ENCODE data around the gene EEF1AKMT4. TPM values are rescaled to one million over a fixed set of nuclear protein-coding genes. Genes with fewer than 3 reads are reported as not detected.

The EEF1AKMT4 gene
- total and polyA plus RNA-seq, 10 of the 15 experiments (the other 5 are each of a cell fraction or from before 2014, with no cell fraction given) = 7.5 to 26.8 (median 18.3) TPM

MicroRNAs encoded within 50 kb of the gene (microRNA counts, 767-probe panel; counts per million panel counts)
- microRNA hsa-miR-1224-3p (55.3 counts per million), microRNA hsa-miR-1224-5p (1,585 counts per million, percentile 60 among the panel's probes with 10 or more counts)

Small RNA genes within 50 kb of the gene (microRNA-seq; reads per million reads assigned to microRNA genes)
- gene MIR1224 = not detected

Small RNA genes within 50 kb of the gene (small RNA-seq; reads per million reads assigned to genes)
- not detected for gene MIR1224

Other genes starting within 250 kb of the EEF1AKMT4 start
Only the 7 nearest of the 19 such genes appear.
- 46.6 and 49.4 TPM in 2 replicates for gene ABCF3, start 63.5 kb upstream of the EEF1AKMT4 start, total RNA-seq (2014; rRNA removed)
- gene ABCF3, start 63.5 kb upstream of the EEF1AKMT4 start, total RNA-seq (2014; rRNA removed; fragmentation: Illumina TruSeq; extraction: Trizol) = 25.7 and 25.8 TPM in 2 replicates
- gene ABCF3, start 63.5 kb upstream of the EEF1AKMT4 start, total RNA-seq (2021) = 56.1 and 61.8 TPM in 2 replicates
- gene ABCF3, start 63.5 kb upstream of the EEF1AKMT4 start, polyA plus RNA-seq (2011; rRNA removed) = 30.8 and 44.4 TPM in 2 replicates
- gene ABCF3, start 63.5 kb upstream of the EEF1AKMT4 start, polyA plus RNA-seq (2014; fragmentation: Illumina TruSeq; extraction: Trizol) = 21.0 and 36.9 TPM in 2 replicates
- 1 to 10 TPM; 6.1 to 8.1 TPM for gene ABCF3, start 63.5 kb upstream of the EEF1AKMT4 start, polyA plus RNA-seq (2014; fragmentation: Nextera tagmentation; extraction: Ambion mirVana)
- 70.6 and 81.7 TPM in 2 replicates for gene ABCF3, start 63.5 kb upstream of the EEF1AKMT4 start, polyA plus RNA-seq (2014; rRNA removed)
- gene ABCF3, start 63.5 kb upstream of the EEF1AKMT4 start, polyA plus RNA-seq (2016; fragmentation: Nextera tagmentation; extraction: Ambion mirVana) = 10 to 100 TPM; 66.8 to 71.3 TPM
- not detected in 2 replicates for gene VWA5B2, start 20.1 kb upstream of the EEF1AKMT4 start, total RNA-seq (2014; rRNA removed)
- not detected in 2 replicates for gene VWA5B2, start 20.1 kb upstream of the EEF1AKMT4 start, total RNA-seq (2014; rRNA removed; fragmentation: Illumina TruSeq; extraction: Trizol)
- gene VWA5B2, start 20.1 kb upstream of the EEF1AKMT4 start, total RNA-seq (2021) = not detected in 2 replicates
- 0.03 TPM in 1 of 2 replicates, not detected in the other for gene VWA5B2, start 20.1 kb upstream of the EEF1AKMT4 start, polyA plus RNA-seq (2011; rRNA removed)
- not detected in 2 replicates for gene VWA5B2, start 20.1 kb upstream of the EEF1AKMT4 start, polyA plus RNA-seq (2014; fragmentation: Illumina TruSeq; extraction: Trizol)
- gene VWA5B2, start 20.1 kb upstream of the EEF1AKMT4 start, polyA plus RNA-seq (2014; fragmentation: Nextera tagmentation; extraction: Ambion mirVana) = not detected
- not detected in 2 replicates for gene VWA5B2, start 20.1 kb upstream of the EEF1AKMT4 start, polyA plus RNA-seq (2014; rRNA removed)
- under 1 TPM in 1 of 2 experiments, not detected in 1; 0.09 TPM for gene VWA5B2, start 20.1 kb upstream of the EEF1AKMT4 start, polyA plus RNA-seq (2016; fragmentation: Nextera tagmentation; extraction: Ambion mirVana)
- gene ALG3, start 710 bp upstream of the EEF1AKMT4 start, total RNA-seq (2014; rRNA removed) = 39.6 and 47.5 TPM in 2 replicates
- gene ALG3, start 710 bp upstream of the EEF1AKMT4 start, total RNA-seq (2014; rRNA removed; fragmentation: Illumina TruSeq; extraction: Trizol) = 20.9 and 21.2 TPM in 2 replicates
- gene ALG3, start 710 bp upstream of the EEF1AKMT4 start, total RNA-seq (2021) = 44.5 and 44.9 TPM in 2 replicates
- gene ALG3, start 710 bp upstream of the EEF1AKMT4 start, polyA plus RNA-seq (2011; rRNA removed) = 15.8 and 29.0 TPM in 2 replicates
- gene ALG3, start 710 bp upstream of the EEF1AKMT4 start, polyA plus RNA-seq (2014; fragmentation: Illumina TruSeq; extraction: Trizol) = 25.5 and 36.0 TPM in 2 replicates
- gene ALG3, start 710 bp upstream of the EEF1AKMT4 start, polyA plus RNA-seq (2014; fragmentation: Nextera tagmentation; extraction: Ambion mirVana) = 10 to 100 TPM; 13.6 to 16.0 TPM
- gene ALG3, start 710 bp upstream of the EEF1AKMT4 start, polyA plus RNA-seq (2014; rRNA removed) = 42.9 and 45.1 TPM in 2 replicates
- gene ALG3, start 710 bp upstream of the EEF1AKMT4 start, polyA plus RNA-seq (2016; fragmentation: Nextera tagmentation; extraction: Ambion mirVana) = 10 to 100 TPM; 82.9 to 84.7 TPM
- gene CAMK2N2, start 11.9 kb downstream of the EEF1AKMT4 start, total RNA-seq (2014; rRNA removed) = 0.56 and 0.76 TPM in 2 replicates
- 0.32 and 0.45 TPM in 2 replicates for gene CAMK2N2, start 11.9 kb downstream of the EEF1AKMT4 start, total RNA-seq (2014; rRNA removed; fragmentation: Illumina TruSeq; extraction: Trizol)
- 1.4 and 1.9 TPM in 2 replicates for gene CAMK2N2, start 11.9 kb downstream of the EEF1AKMT4 start, total RNA-seq (2021)
- gene CAMK2N2, start 11.9 kb downstream of the EEF1AKMT4 start, polyA plus RNA-seq (2011; rRNA removed) = 0.16 TPM in 1 of 2 replicates, not detected in the other
- 0.17 and 0.90 TPM in 2 replicates for gene CAMK2N2, start 11.9 kb downstream of the EEF1AKMT4 start, polyA plus RNA-seq (2014; fragmentation: Illumina TruSeq; extraction: Trizol)
- gene CAMK2N2, start 11.9 kb downstream of the EEF1AKMT4 start, polyA plus RNA-seq (2014; fragmentation: Nextera tagmentation; extraction: Ambion mirVana) = under 1 TPM; 0.06 to 0.24 TPM
- 0.88 and 1.1 TPM in 2 replicates for gene CAMK2N2, start 11.9 kb downstream of the EEF1AKMT4 start, polyA plus RNA-seq (2014; rRNA removed)
- under 1 TPM in 1 of 2 experiments, not detected in 1; 0.11 TPM for gene CAMK2N2, start 11.9 kb downstream of the EEF1AKMT4 start, polyA plus RNA-seq (2016; fragmentation: Nextera tagmentation; extraction: Ambion mirVana)
- not detected in 2 replicates for gene ECE2, start 26.4 kb downstream of the EEF1AKMT4 start, total RNA-seq (2014; rRNA removed)
- gene ECE2, start 26.4 kb downstream of the EEF1AKMT4 start, total RNA-seq (2014; rRNA removed; fragmentation: Illumina TruSeq; extraction: Trizol) = not detected in 2 replicates
- gene ECE2, start 26.4 kb downstream of the EEF1AKMT4 start, total RNA-seq (2021) = not detected in 2 replicates
- not detected in 2 replicates for gene ECE2, start 26.4 kb downstream of the EEF1AKMT4 start, polyA plus RNA-seq (2011; rRNA removed)
- not detected in 2 replicates for gene ECE2, start 26.4 kb downstream of the EEF1AKMT4 start, polyA plus RNA-seq (2014; fragmentation: Illumina TruSeq; extraction: Trizol)
- gene ECE2, start 26.4 kb downstream of the EEF1AKMT4 start, polyA plus RNA-seq (2014; fragmentation: Nextera tagmentation; extraction: Ambion mirVana) = not detected
- not detected in 2 replicates for gene ECE2, start 26.4 kb downstream of the EEF1AKMT4 start, polyA plus RNA-seq (2014; rRNA removed)
- not detected for gene ECE2, start 26.4 kb downstream of the EEF1AKMT4 start, polyA plus RNA-seq (2016; fragmentation: Nextera tagmentation; extraction: Ambion mirVana)
- gene PSMD2, start 49.6 kb downstream of the EEF1AKMT4 start, total RNA-seq (2014; rRNA removed) = 247 and 268 TPM in 2 replicates
- 167 and 176 TPM in 2 replicates for gene PSMD2, start 49.6 kb downstream of the EEF1AKMT4 start, total RNA-seq (2014; rRNA removed; fragmentation: Illumina TruSeq; extraction: Trizol)
- 225 and 235 TPM in 2 replicates for gene PSMD2, start 49.6 kb downstream of the EEF1AKMT4 start, total RNA-seq (2021)
- 94.2 and 168 TPM in 2 replicates for gene PSMD2, start 49.6 kb downstream of the EEF1AKMT4 start, polyA plus RNA-seq (2011; rRNA removed)
- gene PSMD2, start 49.6 kb downstream of the EEF1AKMT4 start, polyA plus RNA-seq (2014; fragmentation: Illumina TruSeq; extraction: Trizol) = 144 and 205 TPM in 2 replicates
- gene PSMD2, start 49.6 kb downstream of the EEF1AKMT4 start, polyA plus RNA-seq (2014; fragmentation: Nextera tagmentation; extraction: Ambion mirVana) = 100 to 1,000 TPM; 103 to 111 TPM
- gene PSMD2, start 49.6 kb downstream of the EEF1AKMT4 start, polyA plus RNA-seq (2014; rRNA removed) = 188 and 189 TPM in 2 replicates
- 100 to 1,000 TPM; 471 to 515 TPM for gene PSMD2, start 49.6 kb downstream of the EEF1AKMT4 start, polyA plus RNA-seq (2016; fragmentation: Nextera tagmentation; extraction: Ambion mirVana)
- gene EIF4G1, start 64.9 kb downstream of the EEF1AKMT4 start, total RNA-seq (2014; rRNA removed) = 228 and 252 TPM in 2 replicates
- gene EIF4G1, start 64.9 kb downstream of the EEF1AKMT4 start, total RNA-seq (2014; rRNA removed; fragmentation: Illumina TruSeq; extraction: Trizol) = 122 and 128 TPM in 2 replicates
- gene EIF4G1, start 64.9 kb downstream of the EEF1AKMT4 start, total RNA-seq (2021) = 454 and 462 TPM in 2 replicates
- 62.1 and 222 TPM in 2 replicates for gene EIF4G1, start 64.9 kb downstream of the EEF1AKMT4 start, polyA plus RNA-seq (2011; rRNA removed)
- 153 and 254 TPM in 2 replicates for gene EIF4G1, start 64.9 kb downstream of the EEF1AKMT4 start, polyA plus RNA-seq (2014; fragmentation: Illumina TruSeq; extraction: Trizol)
- gene EIF4G1, start 64.9 kb downstream of the EEF1AKMT4 start, polyA plus RNA-seq (2014; fragmentation: Nextera tagmentation; extraction: Ambion mirVana) = 10 to 100 TPM in 1 of 2 experiments, 1 to 10 TPM in 1; 5.7 to 12.9 TPM
- gene EIF4G1, start 64.9 kb downstream of the EEF1AKMT4 start, polyA plus RNA-seq (2014; rRNA removed) = 210 and 265 TPM in 2 replicates
- gene EIF4G1, start 64.9 kb downstream of the EEF1AKMT4 start, polyA plus RNA-seq (2016; fragmentation: Nextera tagmentation; extraction: Ambion mirVana) = 100 to 1,000 TPM; 281 to 283 TPM